Heart right ventricle (tissue), 16 donors: ENCODE data around the gene SLK. TPM values are rescaled to one million over a fixed set of nuclear protein-coding genes. Genes with fewer than 3 reads are reported as not detected.

Experiments used
- ATAC-seq, 8 donors: fragments of 200-7000 bp; cut with Tn5 transposase; one replicate each; pipeline ENCODE4 v1.9.1; 2020; ENCODE audit warnings: mild to moderate bottlenecking in 8 of 8, moderate library complexity in 8 of 8, moderate number of reproducible peaks in 1 of 8
- DNase-seq, 2 donors: peaks; one replicate each; pipeline ENCODE4 v3.0.0-alpha.2; 2020
- H3K27ac ChIP-seq, 10 donors: fragments of 200-600 bp; sonication (generic) in 2 of 10; one replicate each; pipeline versions ENCODE4 v1.5.0 to v1.8.0; 2020 to 2022; ENCODE audit warnings: mild to moderate bottlenecking in 3 of 10
- H3K27me3 ChIP-seq, 7 donors: fragments of 200-600 bp; one replicate each; pipeline ENCODE4 v1.8.0; 2021 to 2022; ENCODE audit warnings: mild to moderate bottlenecking in 2 of 7
- H3K36me3 ChIP-seq, 9 donors: fragments of 200-600 bp; sonication (generic) in 1 of 9; one replicate each; pipeline versions ENCODE4 v1.5.0 to v1.8.0; 2020 to 2022; ENCODE audit warnings: mild to moderate bottlenecking in 2 of 9
- H3K4me1 ChIP-seq, 9 donors: fragments of 200-600 bp; sonication (generic) in 1 of 9; one replicate each; pipeline versions ENCODE4 v1.5.0 to v1.8.0; 2020 to 2022; ENCODE audit warnings: mild to moderate bottlenecking in 4 of 9
- H3K4me3 ChIP-seq, 10 donors: fragments of 200-600 bp; sonication (generic) in 2 of 10; one replicate each; pipeline versions ENCODE4 v1.5.0 to v1.8.0; 2020 to 2022; ENCODE audit warnings: mild to moderate bottlenecking in 7 of 10, moderate library complexity in 2 of 10
- H3K9me3 ChIP-seq, 11 donors: fragments of 200-600 bp in 10 of 11; sonication (generic) in 2 of 11; one replicate each; pipeline versions ENCODE4 v1.5.0 to v1.8.0; 2013 to 2022; ENCODE audit warnings: mild to moderate bottlenecking in 2 of 11, control low read depth in 1 of 11, moderate library complexity in 1 of 11
- CTCF ChIP-seq, 9 donors: fragments of 200-600 bp; sonication (generic) in 2 of 9; IDR thresholded peaks; one replicate each; pipeline versions ENCODE4 v1.5.0 to v1.8.0; 2021 to 2022; ENCODE audit warnings: antibody characterized with exemption in 9 of 9, mild to moderate bottlenecking in 5 of 9, moderate library complexity in 1 of 9
- WGBS, 2 donors: extraction: QIAGEN DNeasy Blood & Tissue Kit; methylation state at CpG; one replicate each; pipeline ENCODE4 v1.1.7; 2013; ENCODE audit warnings: inconsistent platforms in 1 of 2; 5-methylcytosine and 5-hydroxymethylcytosine counted together
- intact Hi-C, 10 donors: fragments of 100-400 bp; cut with DNase I; formaldehyde crosslinking; loops; one replicate each; pipeline versions ENCODE4 v1.11.1 to v1.14.2; 2022
- polyA plus RNA-seq, 2 donors: library from polyadenylated mRNA; stranded (reverse); fragments of 200-250 nt; gene quantifications; one replicate each; pipeline ENCODE4 v1.2.3, GENCODE V29; 2013
- total RNA-seq, 10 donors: library from RNA; stranded (reverse); fragmentation: NEBNext Ultra II Directional in 3 of 10; extraction: Animal tissue kit (Norgen Biotek cat#: 25700) in 3 of 10; gene quantifications; one replicate each; pipeline versions ENCODE4 v1.2.1 to v1.2.4, GENCODE V29; 2021 to 2023
- donor health status: Arrhythmogenic right ventricular cardiomyopathy.
- donor health status: ischemic (EF 13 %, LVEDD 7.1; RV severe dilation, severe dysfunction).
- donor health status: healthy with polysubstance abuse.
- donor health status: DM: no; HTN: yes; CAD: no.
- donor health status: DM: no; HTN: no; CAD: no.
- donor health status: ischemic (EF 25% LVEDD 6.9; RV normal size, moderate dysfunction).
- donor health status: ischemic (EF 25% LVEDD 5.7; RV mildly dilated, moderate dysfunction).
- donor health status: healthy.
- donor health status: DM: yes; HTN: yes; CAD: no.
- donor health status: Ischemic cardiomyopathy.
- donor health status: ischemic (EF 35%, LVEDD 5.7; RV mildly dilated, moderate dysfunction).
- donor health status: nonischemic (EF 11% LVEDD 7.7; RV severe dilation, severe dysfunction).
- donor health status: DM: yes; HTN: yes; CAD: no.
- donor health status: PGD.
- donor health status: ischemic (EF 29% LVEDD 5.4; RV normal size, mild dysfunction).
- donor health status: nonischemic (EF 23%, LVEDD 6.1; RV moderate dilation, normal function).

The SLK gene
- total and polyA plus RNA-seq, 12 donors = 11.3 to 63.6 (median 41.3) TPM

GRCh38 chr10:103990531-103990930 is 23.6 kb downstream of the SLK start:
- no peaks in the 10 kb centered on the region for H3K27me3 ChIP-seq
- no peak overlapping the region for H3K27ac ChIP-seq
- H3K4me3 ChIP-seq = no peak overlapping the region
- DNase-seq (no peak), ATAC-seq (no peak)
- H3K4me1 ChIP-seq = peaks cover 0 to 45% (median 28%) of the 10 kb centered on the region in 9 donors
- H3K36me3 ChIP-seq = peaks cover 0 to 48% (median 6%) of the 10 kb centered on the region in 9 donors
- H3K9me3 ChIP-seq = no peaks in the 10 kb centered on the region
- 79 to 84% methylated on average over 1 of the region's 1 CpG for WGBS, 2 donors
- TF ChIP-seq CTCF (IDR thresholded peaks at IDR 0.05) = no peak
- intact Hi-C loops = loop anchor here in 1 of 10 donors (10.0 kb wide), 1 partner anchor 106 kb away; no protein-coding TSS in a partner anchor

- no peak for ATAC-seq
- DNase-seq = no peak
- Histone ChIP-seq H3K4me1 (peaks cover 0 to 35% (median 23%) of the 10 kb centered on the region in 9 donors), H3K4me3 (no peak overlapping the region), H3K36me3 (peaks cover 0 to 56% (median 6%) of the 10 kb centered on the region in 9 donors), H3K9me3 (no peaks in the 10 kb centered on the region), H3K27me3 (no peaks in the 10 kb centered on the region), H3K27ac (no peak overlapping the region)
- no peak for TF ChIP-seq CTCF (IDR thresholded peaks at IDR 0.05)
- intact Hi-C loops = loop anchor here in 1 of 10 donors (10.0 kb wide), 1 partner anchor 107 kb away; no protein-coding TSS in a partner anchor
- 68 to 73% methylated on average over 3 of the region's 3 CpGs for WGBS, 2 donors
Observed at GRCh38 chr10:103991393-103992128, 24.6 kb downstream of the SLK start.

- no peak for TF ChIP-seq CTCF (IDR thresholded peaks at IDR 0.05)
- WGBS, 2 donors = 76 to 85% methylated on average over 1 of the region's 1 CpG
- Histone ChIP-seq H3K4me3 (no peak overlapping the region), H3K27me3 (no peaks in the 10 kb centered on the region), H3K4me1 (peaks cover 0 to 18% (median 4%) of the 10 kb centered on the region in 9 donors), H3K9me3 (no peaks in the 10 kb centered on the region), H3K27ac (no peak overlapping the region), H3K36me3 (peaks cover 0 to 92% (median 24%) of the 10 kb centered on the region in 9 donors)
- no peak for DNase-seq
- no peak for ATAC-seq
- intact Hi-C loops = loop anchor here in 1 of 10 donors (10.0 kb wide), 1 partner anchor 110 kb away; no protein-coding TSS in a partner anchor
Observed at GRCh38 chr10:103995134-103995533, 28.2 kb downstream of the SLK start.

GRCh38 chr10:103998805-103999204 is 31.9 kb downstream of the SLK start:
- DNase-seq = no peak
- no peak for TF ChIP-seq CTCF (IDR thresholded peaks at IDR 0.05)

More at GRCh38 chr10:103998805-103999204, 31.9 kb downstream of the SLK start:
- no peaks in the 10 kb centered on the region for H3K27me3 ChIP-seq
- no peak overlapping the region for H3K27ac ChIP-seq
- intact Hi-C loops = loop anchor here in 1 of 10 donors (10.0 kb wide), 1 partner anchor 114 kb away; no protein-coding TSS in a partner anchor
- WGBS, 2 donors = 96 to 97% methylated on average over 2 of the region's 2 CpGs
- H3K4me1 ChIP-seq = no peaks in the 10 kb centered on the region
- H3K36me3 ChIP-seq = peaks cover 0 to 98% (median 41%) of the 10 kb centered on the region in 9 donors
- no peaks in the 10 kb centered on the region for H3K9me3 ChIP-seq
- no peak overlapping the region for H3K4me3 ChIP-seq
- ATAC-seq = no peak
